NCI-H128 (cell line): ENCODE data around the gene DCTN3.

Experiments
- DNase-seq: peaks from one replicate; lab custom pipeline; 2025; ENCODE audit not compliant: unreplicated experiment; lab: John Stamatoyannopoulos, UW

Gene DCTN3

DNA sequence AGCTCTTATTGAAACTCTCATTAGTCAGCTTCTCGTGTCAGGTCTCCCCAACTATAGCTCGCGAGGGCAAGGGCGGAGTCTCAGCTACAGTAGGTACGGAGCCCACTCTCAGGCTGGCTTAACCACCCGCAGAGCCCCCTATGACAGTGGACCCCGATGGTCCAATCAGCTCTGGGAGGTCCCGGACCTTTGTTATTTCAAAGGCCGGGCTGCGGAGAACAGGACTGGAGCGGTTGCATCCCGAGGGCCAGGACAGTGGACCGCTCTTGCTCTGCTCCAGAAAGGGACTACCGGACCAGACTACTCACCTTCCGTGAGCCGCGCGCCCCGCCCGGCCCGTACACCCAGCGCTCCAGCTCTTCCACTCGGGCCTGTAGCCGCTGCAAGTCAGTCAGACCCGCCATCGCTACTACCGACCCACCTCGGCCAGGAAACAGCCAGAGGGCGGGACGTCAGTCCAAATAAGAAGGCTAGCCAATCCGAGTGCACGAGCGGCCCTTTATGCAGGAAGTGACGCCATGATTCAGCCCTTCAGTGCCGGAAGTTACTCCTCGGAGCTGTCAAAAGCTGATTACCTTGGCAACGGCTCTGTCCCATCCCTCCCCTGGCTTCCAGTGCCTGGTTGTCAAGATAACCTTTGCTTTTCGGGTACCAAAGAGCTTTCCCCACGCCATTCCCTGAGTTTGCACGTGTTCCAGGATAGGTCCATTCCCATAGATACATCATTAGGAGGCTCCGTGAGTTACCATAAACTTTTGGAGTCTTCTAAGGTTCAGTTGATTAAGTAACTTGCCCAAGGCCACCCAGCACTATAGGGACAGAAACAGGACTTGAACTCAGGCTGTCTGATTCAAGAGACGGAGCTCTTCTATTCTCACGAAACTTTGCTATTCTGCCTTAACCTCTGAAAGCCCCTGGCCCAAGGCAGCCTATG, at the start of gene DCTN3:
DCTN3 (minus strand) TSS at position 435 of the 934 bp plus-strand sequence; CDS start at position 404, 31 bp downstream.
- DNase-seq: peak; percentile 75

DNA sequence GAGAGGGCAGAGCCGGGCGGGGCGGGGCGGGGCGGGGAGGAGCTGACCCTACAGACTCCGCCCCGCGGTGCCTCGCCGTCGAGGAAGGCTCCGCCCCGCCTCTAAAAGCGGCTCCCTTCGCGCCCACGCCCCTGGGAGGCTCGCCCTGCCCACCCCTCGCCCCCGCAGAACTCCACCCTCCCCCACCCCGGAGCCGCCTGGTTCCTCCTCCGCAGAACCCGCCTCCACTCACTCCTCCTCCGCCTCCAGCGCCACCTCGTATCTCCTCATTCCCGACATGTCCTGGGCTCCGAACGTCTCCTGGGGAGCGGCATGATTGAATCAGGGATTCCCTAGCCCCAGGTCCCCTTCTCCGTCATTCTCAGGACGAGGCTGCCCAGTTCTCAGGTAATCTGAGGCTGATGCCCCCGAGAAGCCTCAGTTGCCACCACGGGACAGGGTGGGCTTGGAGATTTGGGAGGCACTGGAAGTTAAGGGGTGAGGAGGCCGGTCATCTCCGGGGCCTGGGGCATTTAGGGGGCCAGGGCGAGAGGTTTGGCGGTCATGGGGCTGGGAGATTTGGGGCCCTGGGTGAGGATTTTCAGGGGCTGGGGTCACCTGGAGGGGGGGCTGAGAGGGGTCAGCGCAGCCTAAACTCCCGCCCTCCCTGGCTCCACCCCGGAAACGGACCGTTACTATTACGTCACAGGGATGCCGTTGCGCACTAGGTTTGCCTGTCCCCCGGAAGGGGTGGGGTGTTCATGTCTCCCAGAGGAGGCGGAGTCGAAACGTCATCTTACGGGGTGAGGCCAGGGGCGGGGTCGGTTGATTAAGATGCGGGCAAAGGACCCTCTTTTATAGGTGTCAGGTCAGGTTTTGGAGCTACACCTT, 45.3 kb upstream of the DCTN3 start:
- peak; percentile 91 for DNase-seq

DNA sequence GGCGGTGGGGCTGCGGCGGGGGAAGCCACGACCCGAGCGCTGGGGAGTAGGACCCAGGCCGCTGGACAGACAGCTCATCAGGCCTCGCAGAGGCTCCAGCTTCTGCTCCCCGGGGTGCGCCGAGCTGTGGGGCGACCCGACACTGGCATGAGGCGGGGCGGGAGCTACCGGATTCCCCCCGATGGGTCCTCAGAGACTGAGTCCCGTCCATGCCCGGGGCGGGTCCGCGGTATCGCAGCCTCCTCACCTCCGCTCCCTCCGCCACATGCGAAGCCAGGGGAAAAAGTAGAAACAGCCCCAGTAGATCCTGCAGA, 44.7 kb upstream of the DCTN3 start:
- no peak for DNase-seq

DNA sequence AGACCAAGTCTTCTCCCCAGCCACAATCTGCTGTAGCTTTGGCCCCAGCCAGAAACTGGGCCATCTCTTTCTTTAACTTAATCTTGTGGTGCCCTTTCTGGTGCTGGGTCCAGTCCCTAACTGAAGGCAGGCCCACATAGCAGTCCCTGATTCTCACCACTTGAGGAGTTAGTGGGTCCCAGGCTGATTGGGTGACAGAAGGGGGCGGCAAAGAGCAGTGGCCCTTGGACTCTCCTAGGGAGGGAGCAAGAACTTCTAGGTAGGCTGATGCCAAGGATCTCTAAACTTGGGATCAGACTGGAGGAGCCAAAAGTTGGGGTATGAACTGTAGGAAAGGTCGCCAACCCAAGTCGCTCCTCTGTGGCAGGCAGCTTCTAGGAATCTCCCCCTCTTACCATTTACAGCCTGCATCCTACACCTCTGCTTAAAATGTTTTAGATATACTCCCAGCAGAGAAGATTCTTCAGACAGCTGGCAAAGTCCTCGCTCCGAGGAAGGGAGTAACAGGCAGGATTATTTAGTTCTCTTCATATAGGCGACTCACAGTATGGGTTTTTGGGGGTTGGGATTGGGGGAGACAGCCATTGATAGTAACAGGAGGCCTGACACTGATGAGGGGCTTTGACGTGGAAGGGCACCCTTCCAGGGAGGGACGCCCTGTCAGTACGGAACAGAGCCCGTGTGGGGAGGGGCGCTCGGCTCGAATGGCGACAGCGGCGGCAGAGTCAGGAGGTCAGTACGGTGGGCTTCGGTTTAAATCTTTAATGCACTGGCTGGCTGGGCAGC, 44.2 kb upstream of the DCTN3 start:
- DNase-seq: no peak

DNA sequence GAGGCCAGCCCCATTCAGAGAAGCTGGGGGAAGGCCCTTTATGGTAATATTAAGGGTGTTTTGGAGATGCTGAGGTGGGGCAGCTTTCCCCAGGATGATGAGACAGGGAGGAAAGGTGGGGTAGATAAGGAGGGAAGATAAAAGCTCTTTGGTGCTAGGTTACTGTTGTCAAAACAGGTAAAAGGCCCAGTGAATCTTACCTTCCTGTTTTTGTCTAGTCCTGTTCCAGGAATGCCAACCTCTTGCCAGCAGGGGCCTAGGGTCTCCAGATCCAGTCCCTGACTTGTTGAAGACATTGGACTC, 43.0 kb upstream of the DCTN3 start:
- DNase-seq: no peak

DNA sequence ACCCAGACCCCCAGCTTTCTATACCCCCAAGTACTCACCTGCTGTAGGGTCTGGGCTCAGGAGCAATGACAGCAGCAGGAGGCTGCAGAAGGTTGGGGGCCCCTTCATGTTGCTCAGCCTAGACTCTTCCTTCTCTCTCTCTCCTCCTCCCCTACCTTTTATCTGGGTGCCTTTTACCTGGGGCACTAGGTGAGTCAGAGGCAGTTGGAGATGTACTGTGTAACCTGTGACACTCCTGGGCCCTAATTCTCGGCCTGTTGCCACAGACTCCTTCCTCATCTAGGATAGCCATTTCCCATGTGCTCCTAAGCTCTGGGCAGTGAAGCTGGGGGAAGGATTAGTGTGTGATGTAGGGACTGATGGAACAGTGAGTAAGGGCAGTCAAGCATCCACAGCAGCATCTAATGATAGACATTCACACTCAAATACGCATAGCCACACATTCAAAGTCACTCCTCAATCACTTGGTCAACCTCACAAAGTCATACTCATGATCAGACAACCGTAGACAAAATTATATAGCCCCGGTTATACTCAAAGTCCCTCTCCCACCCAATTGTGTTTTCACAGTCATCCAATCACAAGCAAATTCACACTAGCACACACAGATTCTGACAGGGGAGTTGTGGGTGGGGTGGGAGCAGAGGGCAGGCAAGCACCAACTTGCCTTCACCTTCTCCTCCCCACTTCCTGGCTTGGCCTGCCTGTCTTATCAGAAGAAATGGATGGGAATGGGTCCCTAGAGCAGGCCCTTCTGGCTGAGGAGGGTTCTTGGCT, 42.4 kb upstream of the DCTN3 start, which contains the start of gene CCL27:
CCL27 (minus strand) TSS at position 132 of the 777 bp plus-strand sequence; CDS start at position 108, 24 bp downstream.
- no peak for DNase-seq

DNA sequence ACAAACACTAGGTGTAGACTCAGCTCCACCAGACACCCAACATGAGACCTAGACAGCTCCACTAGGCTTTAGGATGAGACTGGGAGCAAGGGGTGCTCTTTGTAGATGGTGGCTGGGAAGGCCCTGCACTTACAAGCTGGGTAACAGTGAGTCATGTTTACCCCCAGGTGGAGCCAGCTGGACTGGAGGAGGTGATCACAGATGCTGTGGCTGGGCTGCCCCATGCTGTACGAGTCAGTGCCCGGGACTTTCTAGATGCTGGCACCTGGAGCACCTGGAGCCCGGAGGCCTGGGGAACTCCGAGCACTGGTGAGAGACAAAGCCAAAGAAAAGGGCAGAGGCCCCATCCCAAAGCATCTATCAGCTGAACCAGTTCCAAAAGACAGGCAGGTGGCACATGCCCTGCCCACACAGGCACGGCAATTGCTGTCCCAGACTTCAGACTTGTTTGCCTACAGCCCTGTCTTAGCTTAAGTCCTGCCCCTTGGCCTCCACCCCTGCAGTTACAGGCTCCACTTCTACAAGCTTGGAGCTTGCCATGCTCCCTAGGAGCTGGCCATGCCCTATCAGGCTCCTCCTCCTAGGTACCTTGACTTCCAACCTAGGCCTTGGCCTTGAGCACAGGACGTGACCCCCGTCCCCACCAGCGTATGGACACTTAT, 39.4 kb upstream of the DCTN3 start:
- DNase-seq: no peak

DNA sequence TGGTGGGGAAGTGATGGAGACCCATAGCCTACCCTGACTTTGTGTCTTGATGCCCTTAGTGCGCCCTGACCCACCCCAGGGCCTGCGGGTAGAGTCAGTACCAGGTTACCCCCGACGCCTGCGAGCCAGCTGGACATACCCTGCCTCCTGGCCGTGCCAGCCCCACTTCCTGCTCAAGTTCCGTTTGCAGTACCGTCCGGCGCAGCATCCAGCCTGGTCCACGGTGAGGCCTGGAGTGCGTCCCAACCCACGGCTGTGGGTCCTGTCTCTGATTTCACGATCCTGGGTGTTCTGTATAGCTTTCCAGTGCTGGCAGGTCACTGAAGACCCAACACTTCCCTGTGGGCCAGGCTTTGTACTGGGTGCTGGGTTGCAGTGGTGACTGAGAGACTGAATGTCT, 38.2 kb upstream of the DCTN3 start:
- DNase-seq: no peak

DNA sequence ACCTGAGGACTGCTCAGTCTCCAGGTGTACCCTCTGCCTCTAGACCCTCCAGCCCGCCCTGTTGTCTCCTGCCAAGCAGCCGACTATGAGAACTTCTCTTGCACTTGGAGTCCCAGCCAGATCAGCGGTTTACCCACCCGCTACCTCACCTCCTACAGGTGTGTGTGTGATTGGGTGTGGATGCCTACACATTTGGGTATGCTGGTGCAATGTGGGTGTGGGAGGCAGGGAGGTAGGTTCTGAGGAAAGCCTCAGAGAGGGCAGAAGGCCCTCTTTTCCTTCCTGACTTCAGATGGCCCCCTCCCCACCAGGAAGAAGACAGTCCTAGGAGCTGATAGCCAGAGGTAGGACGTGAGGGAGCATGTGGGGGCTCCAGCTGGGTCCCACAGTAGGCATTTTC, 36.7 kb upstream of the DCTN3 start:
- no peak for DNase-seq

DNA sequence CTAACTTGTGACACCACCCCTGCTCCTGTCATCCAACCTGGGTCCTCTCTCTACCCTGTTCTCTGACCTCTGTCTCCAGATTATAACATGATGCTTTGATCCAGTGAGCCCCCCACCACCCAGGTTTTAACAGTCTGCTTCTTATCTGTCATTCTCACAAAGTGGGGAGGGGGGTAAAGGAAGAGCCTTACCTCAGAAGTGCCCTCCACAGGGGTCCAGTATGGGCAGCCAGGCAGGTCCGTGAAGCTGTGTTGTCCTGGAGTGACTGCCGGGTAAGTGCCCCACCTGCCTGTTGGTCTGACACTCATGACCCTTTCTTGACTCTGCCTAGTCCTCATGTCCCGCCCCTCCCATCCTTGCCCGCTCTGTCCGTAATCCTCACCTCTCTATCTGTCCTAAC, 35.1 kb upstream of the DCTN3 start:
- DNase-seq: no peak

DNA sequence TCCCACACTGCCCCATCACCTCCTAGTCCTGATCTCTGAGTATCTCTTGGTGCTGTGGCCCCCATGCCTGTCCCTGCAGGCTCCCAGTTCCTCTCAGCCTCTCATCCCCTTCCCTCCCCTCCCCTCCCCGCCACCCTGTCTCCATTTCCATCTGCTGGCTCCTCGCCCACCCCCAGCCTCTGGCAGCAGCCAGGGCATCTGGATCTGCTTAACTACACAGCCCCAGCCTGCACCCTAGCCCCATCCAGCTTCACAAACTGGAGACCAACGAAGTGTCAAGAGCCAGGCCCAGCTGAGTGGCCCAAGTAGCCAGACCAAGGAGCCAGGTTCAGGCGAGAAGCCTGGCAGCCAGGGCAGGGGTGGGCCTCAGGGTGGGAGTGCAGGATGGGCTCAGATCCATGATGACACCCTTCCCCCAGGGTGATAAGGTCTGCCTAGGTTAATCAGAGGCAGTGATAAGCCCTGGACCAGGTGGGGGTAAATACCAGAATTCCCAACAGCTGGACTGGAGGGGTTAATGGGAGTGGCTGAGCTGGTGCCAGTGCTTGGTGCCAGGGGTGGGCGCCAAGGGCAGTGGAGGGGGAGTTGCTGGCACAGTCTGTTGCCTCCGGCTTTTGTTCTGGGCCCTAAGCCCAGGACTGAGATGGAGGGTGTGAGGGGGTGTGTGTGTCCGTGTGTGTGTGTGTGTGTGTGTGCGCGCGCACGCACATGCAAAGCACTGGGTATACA, 34.2 kb upstream of the DCTN3 start:
- DNase-seq: no peak

DNA sequence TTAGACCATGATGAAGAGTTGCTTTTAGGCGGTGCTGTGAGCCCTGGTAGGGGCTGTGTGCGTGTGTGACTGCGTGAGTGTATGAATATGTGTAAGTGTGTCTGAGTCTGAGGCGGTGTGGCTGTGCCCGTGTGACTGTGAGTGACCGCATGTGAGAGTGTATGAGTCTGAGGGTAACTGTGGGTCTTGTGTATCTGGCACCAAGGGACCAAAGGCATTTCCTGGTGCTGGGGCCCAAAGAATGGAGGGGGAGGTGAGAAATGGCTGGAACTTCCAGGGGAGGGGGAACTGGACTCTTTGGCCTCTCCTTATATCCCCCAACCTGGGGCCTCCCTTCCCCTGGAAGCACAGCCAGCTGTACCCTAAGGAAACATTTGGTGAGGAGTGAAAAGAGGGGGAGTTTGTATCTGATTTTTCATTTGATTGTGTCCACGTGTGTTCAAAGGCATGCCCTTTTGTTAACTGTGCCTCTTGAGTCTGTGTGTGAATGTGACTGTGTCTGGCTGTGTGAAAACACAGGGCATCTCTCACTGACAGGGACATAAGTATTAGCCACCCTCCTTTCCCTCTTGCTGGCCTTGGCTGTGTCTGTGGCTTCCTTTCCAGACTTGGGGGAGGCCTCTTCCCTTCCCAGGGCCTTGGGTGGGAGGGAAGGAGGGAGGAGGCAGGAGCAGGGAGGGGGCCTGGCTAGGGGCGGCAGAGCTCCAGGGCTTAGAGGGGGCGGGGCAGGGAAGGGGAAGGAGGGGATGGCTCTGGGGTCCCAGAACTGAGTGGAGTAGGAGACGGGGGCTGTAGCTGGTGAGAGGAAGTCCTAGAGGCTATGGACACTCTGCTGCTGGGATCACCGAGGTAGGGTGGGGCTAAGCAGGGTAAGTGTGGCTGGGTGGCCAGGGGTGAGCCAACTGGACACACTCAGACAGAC, 33.1 kb upstream of the DCTN3 start:
- no peak for DNase-seq

DNA sequence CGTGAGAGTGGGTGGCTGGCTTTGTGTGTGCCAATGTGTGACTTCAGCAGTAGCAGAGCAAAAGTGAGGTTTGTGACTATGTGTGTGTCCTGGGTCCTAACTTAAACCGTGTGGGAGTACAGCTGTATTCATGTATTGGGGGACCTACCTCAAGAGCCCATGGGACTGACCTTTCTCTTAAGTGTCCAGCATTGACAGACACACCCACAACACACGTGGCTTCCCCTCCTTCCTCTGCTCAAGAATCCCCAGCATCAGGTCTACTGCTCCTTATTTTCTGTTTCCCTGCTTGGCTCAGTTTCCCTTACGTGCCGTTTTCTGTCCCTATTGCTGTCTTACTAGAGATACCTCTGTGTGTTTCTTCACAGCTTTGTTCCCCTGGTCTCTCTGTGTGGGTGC, 32.3 kb upstream of the DCTN3 start:
- DNase-seq: no peak

DNA sequence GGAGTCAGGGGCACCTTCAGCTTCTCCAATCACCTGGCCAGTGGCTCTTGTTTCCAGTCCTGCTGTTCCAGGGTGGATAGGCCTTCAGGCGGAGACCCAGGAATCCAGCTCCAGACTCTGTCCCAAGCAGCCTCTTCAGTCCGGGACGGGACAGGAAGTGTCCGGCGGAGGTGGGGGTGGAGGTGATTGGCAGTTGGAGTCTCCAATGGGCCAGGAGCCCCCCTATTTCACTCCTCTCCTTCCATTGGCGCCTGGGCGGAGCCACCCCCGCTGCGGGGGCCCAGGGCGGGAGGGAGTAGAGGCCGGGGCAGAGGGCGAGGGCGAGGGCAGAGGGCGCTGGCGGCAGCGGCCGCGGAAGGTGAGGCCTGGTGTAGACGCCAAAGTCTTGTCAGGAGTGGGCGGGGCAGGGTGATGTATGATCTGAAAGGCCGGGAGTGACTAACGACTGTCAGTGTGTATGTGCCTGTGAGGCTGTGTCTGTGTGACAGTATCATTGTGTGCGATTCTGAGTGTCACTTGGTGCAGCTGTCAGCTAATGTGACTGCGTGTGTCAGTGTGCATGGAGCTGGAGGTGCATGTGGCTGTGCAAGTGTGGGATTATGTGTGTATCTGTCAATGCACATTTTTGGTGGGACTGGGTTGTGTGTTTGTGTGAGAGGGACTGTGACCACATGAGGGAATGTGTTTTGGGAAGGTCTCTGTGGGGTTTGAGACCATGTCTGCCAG, 31.7 kb upstream of the DCTN3 start, which contains the start of gene IL11RA:
IL11RA (plus strand) TSS at position 310 of the 726 bp plus-strand sequence. CDS start 3,033 bp downstream, outside the sequence.
- no peak for DNase-seq

DNA sequence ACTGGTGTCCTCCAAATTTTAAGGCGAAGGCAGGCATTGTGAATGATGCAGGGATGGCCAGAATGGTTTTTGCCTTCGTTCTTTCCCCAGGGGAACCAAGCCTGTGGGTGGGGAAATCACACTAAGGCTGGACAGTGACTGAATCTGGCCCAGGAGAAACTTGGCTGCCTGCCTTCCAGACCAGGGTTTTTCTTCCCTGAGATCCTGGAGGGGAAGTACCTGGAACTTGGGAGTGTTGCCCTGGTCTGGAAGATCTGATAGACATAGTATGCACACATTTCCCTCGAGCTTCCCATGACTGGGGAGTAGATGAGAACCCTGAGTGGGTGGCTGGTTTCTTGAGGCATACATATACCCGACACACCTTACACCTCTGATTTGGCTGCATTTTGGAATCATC, 31.0 kb upstream of the DCTN3 start:
- DNase-seq: no peak

DNA sequence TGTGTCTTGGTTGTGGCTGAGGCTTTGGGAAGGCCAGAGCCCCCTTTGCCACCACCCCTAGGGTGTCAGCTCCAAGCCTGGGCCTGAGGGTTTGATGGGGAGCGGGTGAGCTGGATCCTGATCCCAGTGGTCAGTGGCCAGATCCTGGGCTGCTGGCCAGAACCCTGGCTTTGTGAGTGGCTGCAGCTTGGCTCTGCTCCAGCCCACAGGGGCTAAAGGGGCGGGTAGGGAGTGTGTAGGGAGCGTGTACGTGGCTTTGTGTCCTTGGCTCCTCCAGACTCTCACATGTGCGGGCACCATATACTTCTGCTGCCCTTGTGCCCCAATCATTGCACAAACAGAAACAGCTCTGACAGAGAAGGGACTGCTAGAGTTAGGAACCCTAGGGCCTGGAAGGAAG, 30.5 kb upstream of the DCTN3 start:
- DNase-seq: no peak

DNA sequence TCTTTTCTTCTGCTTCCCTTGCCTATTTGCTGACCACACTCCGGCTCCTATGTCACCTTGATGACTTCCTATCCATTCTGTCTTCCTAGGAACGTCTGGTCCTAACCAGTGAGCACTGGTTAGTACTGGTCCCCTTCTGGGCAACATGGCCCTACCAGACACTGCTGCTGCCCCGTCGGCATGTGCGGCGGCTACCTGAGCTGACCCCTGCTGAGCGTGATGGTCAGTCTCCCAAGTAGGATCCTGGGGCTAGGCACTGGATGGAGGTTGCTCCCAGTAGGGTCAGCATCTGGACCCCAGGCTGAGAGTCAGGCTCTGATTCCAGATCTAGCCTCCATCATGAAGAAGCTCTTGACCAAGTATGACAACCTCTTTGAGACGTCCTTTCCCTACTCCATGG, 28.4 kb upstream of the DCTN3 start:
- DNase-seq: no peak

DNA sequence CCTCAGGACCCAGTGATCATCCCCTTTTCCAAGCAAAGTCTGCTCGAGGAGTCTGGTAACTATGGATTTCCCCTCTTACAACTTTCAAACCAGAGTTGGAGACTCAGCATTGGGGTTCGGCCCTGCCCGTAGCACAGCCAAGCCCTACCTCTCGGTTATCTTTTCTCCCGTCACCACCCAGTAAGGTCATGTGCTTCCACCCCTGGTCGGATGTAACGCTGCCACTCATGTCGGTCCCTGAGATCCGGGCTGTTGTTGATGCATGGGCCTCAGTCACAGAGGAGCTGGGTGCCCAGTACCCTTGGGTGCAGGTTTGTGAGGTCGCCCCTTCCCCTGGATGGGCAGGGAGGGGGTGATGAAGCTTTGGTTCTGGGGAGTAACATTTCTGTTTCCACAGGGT, 27.4 kb upstream of the DCTN3 start:
- no peak for DNase-seq
